Activated CD8-positive, alpha-beta memory T cell treated with anti-CD3 and anti-CD28 coated beads, Interleukin-2, amount 50 U/mL, for 1 hour (primary cell): ENCODE data around the gene AKIRIN2.

Experiments used
- DNase-seq: peaks from one replicate; pipeline ENCODE4 v3.0.0-alpha.2; 2020; ENCODE audit errors: extremely low read depth

Gene AKIRIN2

GRCh38 chr6:87701676-87702588, at the start of gene AKIRIN2:
Gene AKIRIN2 (minus strand): TSS chr6:87702233. CDS start chr6:87701684, 549 bp downstream.
- peak; percentile 90 for DNase-seq

GRCh38 chr6:87747646-87748045, 45.6 kb upstream of the AKIRIN2 start:
- DNase-seq: no peak

GRCh38 chr6:87745966-87746721, 44.1 kb upstream of the AKIRIN2 start:
- no peak for DNase-seq

GRCh38 chr6:87743454-87743853, 41.4 kb upstream of the AKIRIN2 start:
- DNase-seq: no peak

- DNase-seq: no peak
Measured at GRCh38 chr6:87742106-87742505, 40.1 kb upstream of the AKIRIN2 start.

- no peak for DNase-seq
Measured at GRCh38 chr6:87741001-87741650, 39.1 kb upstream of the AKIRIN2 start.

- no peak for DNase-seq
Measured at GRCh38 chr6:87738744-87739143, 36.7 kb upstream of the AKIRIN2 start.

- DNase-seq: no peak
Measured at GRCh38 chr6:87738000-87738399, 36.0 kb upstream of the AKIRIN2 start.

GRCh38 chr6:87736809-87737540, 34.9 kb upstream of the AKIRIN2 start:
- DNase-seq: no peak

- DNase-seq: no peak
Measured at GRCh38 chr6:87731818-87732661, 30.0 kb upstream of the AKIRIN2 start.

GRCh38 chr6:87731080-87731479, 29.0 kb upstream of the AKIRIN2 start:
- no peak for DNase-seq

GRCh38 chr6:87729965-87730719, 28.1 kb upstream of the AKIRIN2 start:
- DNase-seq: no peak

- no peak for DNase-seq
Measured at GRCh38 chr6:87728706-87729105, 26.7 kb upstream of the AKIRIN2 start.

GRCh38 chr6:87724983-87725811, 23.2 kb upstream of the AKIRIN2 start:
- DNase-seq: no peak

GRCh38 chr6:87723170-87724078, 21.4 kb upstream of the AKIRIN2 start:
- no peak for DNase-seq

- DNase-seq: no peak
Measured at GRCh38 chr6:87722540-87723169, 20.6 kb upstream of the AKIRIN2 start.

- DNase-seq: no peak
Measured at GRCh38 chr6:87721311-87721710, 19.3 kb upstream of the AKIRIN2 start.
